ENCODE data around the gene MAML1. TPM values are rescaled to one million over a fixed set of nuclear protein-coding genes. Genes with fewer than 3 reads are reported as not detected.

MAML1 gene
- total RNA-seq, 2 donors from 2014 or later: 18.1 to 18.2 TPM

GRCh38 chr5:179766726-179767455 lies 34.3 kb downstream of the MAML1 start:
- no peak for DNase-seq
- TF ChIP-seq CTCF (IDR thresholded peaks at IDR 0.05): no peak
- no peak for TF ChIP-seq POLR2A (IDR thresholded peaks at IDR 0.05)
- peaks cover 46% of the 10 kb centered on the region for H3K4me1 ChIP-seq
- intact Hi-C loops (cut with DNase I): no loop called here
- H3K27ac ChIP-seq: peak overlapping the region in 3 of 4 donors; percentile 47 to 59 (median 52)
- H3K27me3 ChIP-seq: no peaks in the 10 kb centered on the region
- no peaks in the 10 kb centered on the region for H3K9me3 ChIP-seq
- no peak overlapping the region for H3K4me3 ChIP-seq
- ATAC-seq: no peak
- peaks cover 15 to 17% of the 10 kb centered on the region in 2 donors for H3K36me3 ChIP-seq (replicated peaks in 1 of 2; ENCODE audit: insufficient read depth in 1 of 2, low read depth in 2 of 2)
- 42 to 51% methylated on average over 12 of the region's 12 CpGs for WGBS, 2 donors

GRCh38 chr5:179767496-179768100 lies 35.0 kb downstream of the MAML1 start:
- H3K9me3 ChIP-seq: no peaks in the 10 kb centered on the region
- no peak for TF ChIP-seq POLR2A (IDR thresholded peaks at IDR 0.05)
- no peak for TF ChIP-seq CTCF (IDR thresholded peaks at IDR 0.05)
- 89 to 90% methylated on average over 9 of the region's 9 CpGs for WGBS, 2 donors
- DNase-seq: no peak
- no peaks in the 10 kb centered on the region for H3K27me3 ChIP-seq
- H3K27ac ChIP-seq: no peak overlapping the region
- H3K4me3 ChIP-seq: no peak overlapping the region
- intact Hi-C loops (cut with DNase I): no loop called here
- H3K36me3 ChIP-seq (replicated peaks in 1 of 2; ENCODE audit: insufficient read depth in 1 of 2, low read depth in 2 of 2): peaks cover 16 to 19% of the 10 kb centered on the region in 2 donors
- ATAC-seq: no peak
- peaks cover 38% of the 10 kb centered on the region for H3K4me1 ChIP-seq

GRCh38 chr5:179768326-179769085 lies 35.9 kb downstream of the MAML1 start:
- no peak overlapping the region for H3K27ac ChIP-seq
- no peak overlapping the region for H3K4me3 ChIP-seq
- TF ChIP-seq POLR2A (IDR thresholded peaks at IDR 0.05): no peak
- no peak for TF ChIP-seq CTCF (IDR thresholded peaks at IDR 0.05)
- peaks cover 24 to 26% of the 10 kb centered on the region in 2 donors for H3K36me3 ChIP-seq (replicated peaks in 1 of 2; ENCODE audit: insufficient read depth in 1 of 2, low read depth in 2 of 2)
- no peak for ATAC-seq
- H3K9me3 ChIP-seq: no peaks in the 10 kb centered on the region
- no peak for DNase-seq
- WGBS, 2 donors: 86 to 88% methylated on average over 15 to 18 of the region's 18 CpGs
- intact Hi-C loops (cut with DNase I): no loop called here
- peaks cover 29% of the 10 kb centered on the region for H3K4me1 ChIP-seq
- no peaks in the 10 kb centered on the region for H3K27me3 ChIP-seq

- no peak for DNase-seq
- Histone ChIP-seq H3K36me3 (replicated peaks in 1 of 2; ENCODE audit: insufficient read depth in 1 of 2, low read depth in 2 of 2) (peaks cover 24 to 32% of the 10 kb centered on the region in 2 donors), H3K27ac (no peak overlapping the region), H3K4me1 (peaks cover 23% of the 10 kb centered on the region), H3K27me3 (no peaks in the 10 kb centered on the region), H3K4me3 (no peak overlapping the region), H3K9me3 (no peaks in the 10 kb centered on the region)
- no peak for TF ChIP-seq POLR2A (IDR thresholded peaks at IDR 0.05)
- TF ChIP-seq CTCF (IDR thresholded peaks at IDR 0.05): no peak
- 86 to 96% methylated on average over 5 to 6 of the region's 6 CpGs for WGBS, 2 donors
- ATAC-seq: no peak
- intact Hi-C loops (cut with DNase I): no loop called here
Measured at GRCh38 chr5:179769271-179769670, 36.6 kb downstream of the MAML1 start.

All from body of pancreas (tissue), 4 donors.